ENCODE measurements around the gene ZBTB7C. TPM values are rescaled to one million over a fixed set of nuclear protein-coding genes. Genes with fewer than 3 reads are reported as not detected.

The ZBTB7C gene
- total RNA-seq, 1 experiment from 2014 or later = 0.10 TPM

DNA sequence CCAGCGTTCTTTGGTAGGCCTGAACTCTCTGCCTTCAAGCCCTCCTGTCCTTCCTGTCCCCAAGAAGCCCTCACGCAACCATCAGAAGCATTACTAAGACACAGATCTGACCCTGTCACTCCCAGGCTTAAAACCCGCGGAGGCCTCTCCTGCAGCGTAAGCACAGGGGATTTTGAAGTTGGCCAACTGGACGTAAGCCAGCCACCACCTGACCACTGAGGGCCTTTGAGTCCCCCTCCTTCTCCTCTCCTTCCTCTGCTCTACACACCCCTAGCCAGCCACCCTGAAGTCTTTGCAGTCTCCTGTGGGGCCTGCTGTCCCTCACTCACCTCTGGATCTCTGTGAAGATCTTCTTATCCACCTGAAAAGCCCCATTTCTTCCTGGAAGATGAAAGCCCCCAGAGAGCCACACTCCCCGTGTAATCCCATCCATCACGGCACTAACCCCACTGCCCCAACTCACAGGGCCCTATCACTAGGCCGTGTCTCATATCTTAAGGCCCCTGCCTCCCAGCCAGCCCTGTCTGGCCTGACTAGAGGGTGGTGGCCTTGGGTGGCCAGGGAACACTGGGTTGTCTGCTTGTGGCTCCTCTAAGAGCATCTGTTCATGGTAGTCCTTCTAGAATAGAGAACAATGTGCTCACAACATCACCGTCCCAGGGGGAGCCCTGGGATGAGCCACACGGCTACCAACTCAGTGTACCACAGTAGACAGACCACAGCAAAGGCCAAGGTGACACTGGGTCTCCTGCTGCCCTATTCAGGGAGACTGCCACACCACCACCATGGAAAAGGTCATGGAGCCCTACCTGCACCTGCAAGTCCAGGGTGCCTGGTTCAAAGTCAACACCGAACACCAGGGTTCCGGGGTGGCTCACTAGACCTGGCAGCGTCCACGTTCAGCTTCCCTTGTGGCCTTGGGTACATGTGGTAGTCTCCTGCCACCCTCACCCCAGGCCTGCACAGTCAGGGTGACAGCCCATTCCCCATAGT is 191.6 kb downstream of the ZBTB7C start:
- H3K27me3 ChIP-seq = no peaks in the 10 kb centered on the region
- H3K4me3 ChIP-seq = no peak overlapping the region
- no peak for DNase-seq
- no peaks in the 10 kb centered on the region for H3K9me3 ChIP-seq
- no peaks in the 10 kb centered on the region for H3K36me3 ChIP-seq

DNA sequence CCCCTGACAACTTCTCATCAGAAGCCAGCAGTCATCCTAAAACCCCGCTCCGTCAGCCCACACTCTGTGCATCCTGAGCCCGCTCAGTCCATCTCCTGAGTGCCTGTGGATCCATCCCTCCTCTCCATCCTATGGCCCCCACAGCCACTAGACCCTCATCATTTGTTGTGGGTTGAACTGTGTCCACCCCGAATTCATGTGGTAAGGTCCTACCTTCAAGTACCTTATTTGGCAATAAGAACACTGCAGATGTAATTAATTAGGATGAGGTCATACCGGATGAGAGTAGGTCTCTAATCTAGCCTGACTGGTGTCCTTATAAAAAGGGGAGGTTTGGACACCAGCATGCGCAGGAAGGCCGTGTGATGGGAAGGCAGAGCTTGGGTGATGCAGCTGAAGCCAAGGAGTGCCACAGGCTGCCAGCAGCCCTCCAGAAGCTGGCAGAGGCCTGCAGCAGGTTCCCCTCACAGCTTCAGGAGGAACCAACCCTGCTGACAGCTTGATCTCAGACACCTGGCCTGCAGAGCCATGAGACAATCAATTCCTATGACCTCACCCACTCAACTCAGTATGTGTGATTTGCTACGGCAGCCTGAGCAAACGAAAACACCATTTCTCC is 192.4 kb downstream of the ZBTB7C start:
- no peaks in the 10 kb centered on the region for H3K36me3 ChIP-seq
- DNase-seq = no peak
- no peaks in the 10 kb centered on the region for H3K9me3 ChIP-seq
- H3K27me3 ChIP-seq = no peaks in the 10 kb centered on the region
- no peak overlapping the region for H3K4me3 ChIP-seq

DNA sequence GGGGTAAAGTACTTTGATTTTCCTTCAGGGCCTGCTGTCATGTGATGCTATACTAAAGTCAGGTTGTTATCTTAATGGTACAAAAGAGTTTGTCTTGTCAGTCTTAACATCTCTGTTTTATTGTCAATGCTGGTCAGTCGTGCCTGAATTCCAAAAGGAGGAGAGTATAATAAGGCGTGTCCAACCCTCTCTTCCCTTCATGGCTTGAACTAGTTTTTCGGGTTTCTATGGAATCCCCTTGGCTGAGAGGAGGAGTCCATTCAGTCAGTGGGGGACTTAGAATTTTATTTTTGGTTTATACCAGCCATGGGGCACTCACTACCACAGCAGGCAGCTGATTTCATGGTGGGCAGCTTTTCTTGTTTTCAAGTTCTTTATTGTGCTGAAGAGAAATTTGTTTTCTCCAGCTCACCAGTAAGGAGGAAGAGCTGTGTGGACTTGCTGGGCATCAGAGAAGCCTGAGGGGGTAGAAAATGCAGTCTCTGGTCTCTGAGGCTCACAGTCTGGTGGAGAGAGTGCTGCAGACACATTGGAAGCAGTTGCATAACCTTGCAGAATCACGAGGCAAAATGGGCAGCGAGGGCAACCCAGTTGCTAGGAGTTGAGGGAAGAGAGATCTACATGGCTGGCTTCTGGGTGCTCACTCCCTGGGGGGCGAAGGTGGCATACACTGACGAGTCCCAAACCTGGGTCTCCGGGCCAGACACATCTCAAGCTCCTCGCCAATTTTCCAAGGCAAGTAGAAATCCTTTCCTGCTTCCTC is 193.1 kb downstream of the ZBTB7C start:
- no peaks in the 10 kb centered on the region for H3K9me3 ChIP-seq
- no peak for DNase-seq
- no peaks in the 10 kb centered on the region for H3K27me3 ChIP-seq
- no peaks in the 10 kb centered on the region for H3K36me3 ChIP-seq
- H3K4me3 ChIP-seq = no peak overlapping the region

DNA sequence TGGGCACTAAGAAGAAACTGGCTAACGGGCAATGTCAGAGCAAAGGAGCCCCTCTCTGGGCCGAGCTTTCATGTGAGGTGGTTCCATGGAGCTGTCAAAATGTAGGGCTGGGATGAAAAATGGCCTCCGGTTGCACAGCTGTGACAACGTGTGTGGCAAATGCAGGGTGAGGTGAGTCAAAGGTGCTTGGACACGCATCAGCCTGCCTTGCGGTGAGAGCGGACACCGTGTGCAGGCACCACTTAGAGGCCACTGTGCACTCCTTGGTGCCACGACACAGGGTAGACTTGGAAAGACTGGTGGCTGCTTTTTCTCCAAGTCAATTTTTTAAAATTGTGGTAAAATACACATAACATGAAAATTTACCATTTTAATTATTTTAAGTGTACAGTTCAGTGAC is 195.4 kb downstream of the ZBTB7C start:
- H3K4me3 ChIP-seq = no peak overlapping the region
- H3K27me3 ChIP-seq = no peaks in the 10 kb centered on the region
- H3K9me3 ChIP-seq = no peaks in the 10 kb centered on the region
- H3K36me3 ChIP-seq = no peaks in the 10 kb centered on the region
- no peak for DNase-seq

DNA sequence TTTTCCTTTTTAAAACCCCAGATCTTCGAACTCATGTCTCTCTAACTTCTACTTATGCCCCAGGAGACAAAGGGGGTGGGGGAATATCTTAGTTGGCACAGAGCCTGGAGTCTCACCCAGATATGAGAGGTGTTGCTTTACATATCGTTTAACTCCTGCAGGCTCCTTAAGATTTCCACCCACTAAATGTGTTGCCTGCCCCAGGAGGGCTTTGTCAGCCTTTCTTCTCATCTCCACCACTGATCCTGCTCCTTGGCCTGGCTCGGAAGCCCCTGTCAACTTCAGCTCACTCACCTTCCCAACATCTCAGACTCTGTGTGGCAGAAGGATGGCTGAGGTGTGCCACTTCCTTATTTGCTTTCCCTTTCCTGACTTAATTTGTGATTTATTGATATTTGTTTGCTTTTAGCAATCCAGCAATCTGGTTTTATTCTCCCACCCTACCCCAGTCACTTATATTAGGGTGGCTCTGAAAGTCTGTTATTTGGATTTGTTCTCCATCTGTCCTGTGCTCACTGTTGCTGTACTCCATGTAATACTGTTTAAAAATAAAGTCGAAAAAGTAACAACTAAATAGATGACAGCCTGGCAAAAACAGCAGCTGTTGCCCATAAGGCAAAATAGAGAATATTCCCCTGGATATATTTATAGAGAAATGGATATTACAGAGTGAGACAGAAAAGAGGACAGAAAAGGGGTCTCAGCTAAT is 200.6 kb downstream of the ZBTB7C start:
- H3K36me3 ChIP-seq = no peaks in the 10 kb centered on the region
- no peak overlapping the region for H3K4me3 ChIP-seq
- no peaks in the 10 kb centered on the region for H3K9me3 ChIP-seq
- no peak for DNase-seq
- no peaks in the 10 kb centered on the region for H3K27me3 ChIP-seq

DNA sequence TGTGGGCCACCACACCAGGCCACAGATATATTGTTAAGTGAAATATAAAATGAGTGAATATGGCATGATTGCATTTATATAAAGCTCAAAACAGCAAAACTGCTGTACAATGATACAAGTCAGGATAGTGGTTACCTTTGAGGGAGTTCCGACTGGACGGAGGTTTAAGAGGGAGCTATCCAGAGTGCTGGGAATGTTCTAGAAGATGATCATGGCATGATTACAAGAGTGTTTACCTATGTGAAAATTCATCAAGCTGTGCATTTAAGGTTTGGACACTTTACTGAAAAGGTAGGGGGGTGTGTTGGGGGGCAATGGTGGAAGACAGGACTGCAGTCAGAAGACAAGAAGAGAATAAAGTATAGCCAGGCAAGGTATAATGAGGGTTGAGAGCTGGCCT is 201.4 kb downstream of the ZBTB7C start:
- Histone ChIP-seq H3K27me3 (no peaks in the 10 kb centered on the region), H3K4me3 (no peak overlapping the region), H3K9me3 (no peaks in the 10 kb centered on the region), H3K36me3 (no peaks in the 10 kb centered on the region)
- DNase-seq = no peak

DNA sequence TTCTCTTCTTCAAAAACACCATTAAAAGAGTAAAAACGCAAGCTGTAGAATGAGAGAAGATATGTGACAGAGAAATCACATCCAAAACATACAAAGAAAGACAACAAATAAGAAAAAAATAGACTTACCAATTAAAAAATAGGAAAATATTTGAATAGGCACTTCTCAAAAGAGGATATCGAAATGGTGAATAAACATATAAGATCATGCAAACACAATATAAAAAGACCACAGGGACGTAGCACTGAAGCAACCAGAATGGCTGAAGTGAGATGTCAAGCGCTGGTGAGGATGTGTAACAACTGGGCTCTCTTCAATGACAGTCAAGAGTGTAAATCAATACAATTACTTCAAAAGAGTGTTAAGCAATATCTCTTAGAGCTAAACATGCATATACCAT is 202.3 kb downstream of the ZBTB7C start:
- no peak for DNase-seq
- Histone ChIP-seq H3K4me3 (no peak overlapping the region), H3K9me3 (no peaks in the 10 kb centered on the region), H3K27me3 (no peaks in the 10 kb centered on the region), H3K36me3 (no peaks in the 10 kb centered on the region)

DNA sequence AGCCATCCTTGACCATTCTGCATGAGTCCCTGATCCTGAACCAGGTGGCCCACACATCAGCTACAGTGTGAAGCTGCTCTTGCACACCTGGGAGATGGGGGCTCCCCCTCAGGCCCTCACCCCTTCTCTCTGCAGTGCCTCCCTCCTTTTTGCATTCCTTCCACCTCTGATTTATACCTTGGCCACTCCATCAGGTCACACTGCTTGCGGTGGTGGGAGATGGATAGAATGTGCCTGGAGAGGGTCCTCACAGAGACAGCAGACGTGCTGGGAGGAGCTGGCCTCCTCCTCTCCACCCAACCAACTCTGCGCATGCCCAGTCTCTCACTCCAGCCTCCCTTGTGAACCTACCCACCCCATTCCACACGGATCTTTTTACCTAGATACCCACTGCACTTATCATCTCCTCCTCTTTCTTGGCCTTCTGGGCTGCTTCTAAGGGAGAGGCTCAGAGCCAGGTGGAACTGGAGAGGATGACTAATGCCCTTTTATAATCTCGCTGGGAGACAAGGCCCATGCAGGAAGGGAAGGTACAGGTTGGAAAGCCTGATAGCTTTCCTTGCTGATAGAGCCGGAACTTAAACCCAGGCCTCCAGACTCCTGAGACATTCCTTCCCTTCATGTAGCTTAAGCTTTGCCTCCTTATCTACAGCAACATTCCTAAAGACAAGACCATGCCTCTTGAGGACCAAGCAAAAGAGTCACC is 205.1 kb downstream of the ZBTB7C start:
- no peaks in the 10 kb centered on the region for H3K9me3 ChIP-seq
- no peak for DNase-seq
- no peak overlapping the region for H3K4me3 ChIP-seq
- H3K36me3 ChIP-seq = no peaks in the 10 kb centered on the region
- H3K27me3 ChIP-seq = no peaks in the 10 kb centered on the region

DNA sequence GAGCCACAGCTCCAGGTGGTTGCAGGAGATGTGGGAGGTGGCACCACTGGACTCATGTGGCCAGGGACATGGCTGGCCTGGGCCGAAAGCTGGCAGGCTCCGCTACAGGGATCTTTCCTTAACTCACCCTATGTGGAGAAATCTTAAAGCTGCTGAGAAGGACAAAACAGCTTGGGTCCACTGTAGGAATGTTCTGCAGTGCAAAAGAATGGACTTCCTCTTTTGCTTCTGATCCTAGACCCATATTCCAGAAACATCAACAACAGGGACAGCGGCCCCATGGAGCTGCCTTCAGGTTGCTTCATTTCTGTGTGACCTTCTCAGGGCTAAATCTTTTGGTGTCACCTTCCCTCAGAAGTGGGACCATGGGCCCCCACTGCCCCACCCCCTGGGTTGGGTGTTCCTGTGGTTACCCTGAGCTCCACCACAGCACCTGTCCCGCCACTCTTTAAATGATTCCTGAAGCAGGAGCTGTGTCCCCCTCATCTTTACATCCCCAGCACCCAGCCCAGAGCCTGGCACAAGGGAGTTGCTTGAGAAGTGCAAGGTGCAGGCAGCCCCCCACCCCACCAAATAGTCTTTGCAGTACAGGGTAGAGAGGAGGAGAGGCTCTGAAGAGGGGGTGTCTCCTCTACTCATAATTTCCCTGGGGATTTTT is 205.8 kb downstream of the ZBTB7C start:
- H3K9me3 ChIP-seq = no peaks in the 10 kb centered on the region

DNA sequence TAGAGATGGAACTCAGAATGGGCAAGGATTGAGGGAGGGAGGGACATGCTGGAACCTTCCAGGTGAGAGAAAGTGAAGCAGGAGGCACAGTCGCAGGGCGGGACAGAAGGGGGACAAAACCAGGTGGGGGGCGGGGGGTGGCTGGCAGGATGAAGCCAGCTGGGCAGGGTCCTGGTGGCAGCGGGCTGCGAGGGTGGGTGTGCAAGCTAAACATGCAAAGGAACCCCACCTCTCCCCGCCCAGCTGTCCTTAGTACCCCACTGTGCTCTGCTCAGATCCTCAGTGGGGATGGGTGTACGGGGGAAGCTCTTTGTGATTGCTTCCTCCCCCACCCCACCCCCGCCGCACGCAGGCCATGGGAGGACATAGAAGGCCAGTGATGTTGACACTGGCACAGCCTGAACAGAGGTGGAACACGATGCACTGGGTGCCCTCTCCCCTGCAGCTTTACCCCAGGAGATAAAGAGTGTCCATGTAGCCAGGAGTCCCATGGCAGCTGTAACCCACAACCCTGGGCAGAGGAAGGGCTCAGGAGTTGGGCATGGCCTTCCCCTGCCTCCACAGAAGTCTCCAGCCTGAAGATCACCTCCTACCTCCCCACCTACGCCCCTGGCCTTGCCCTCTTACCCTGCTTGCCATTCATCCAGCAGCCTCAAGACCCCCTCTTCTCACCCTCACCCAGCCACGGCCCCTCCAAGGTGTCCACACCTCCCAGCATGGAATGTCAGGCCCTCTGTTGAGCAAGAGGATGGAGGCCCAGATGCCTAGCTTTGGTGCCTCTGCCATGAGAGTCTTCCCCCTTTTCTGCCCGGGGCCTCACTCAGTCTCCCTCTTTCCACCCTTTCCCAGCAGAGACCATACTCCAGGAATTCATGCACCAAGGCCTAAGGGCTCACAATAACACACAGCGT is 206.6 kb downstream of the ZBTB7C start:
- Histone ChIP-seq H3K4me3 (no peak overlapping the region), H3K27me3 (no peaks in the 10 kb centered on the region), H3K36me3 (no peaks in the 10 kb centered on the region), H3K9me3 (no peaks in the 10 kb centered on the region)
- no peak for DNase-seq

More for the DNA sequence above, 205.8 kb downstream of the ZBTB7C start:
- Histone ChIP-seq H3K27me3 (no peaks in the 10 kb centered on the region), H3K4me3 (no peak overlapping the region), H3K36me3 (no peaks in the 10 kb centered on the region)
- DNase-seq = no peak

DNA sequence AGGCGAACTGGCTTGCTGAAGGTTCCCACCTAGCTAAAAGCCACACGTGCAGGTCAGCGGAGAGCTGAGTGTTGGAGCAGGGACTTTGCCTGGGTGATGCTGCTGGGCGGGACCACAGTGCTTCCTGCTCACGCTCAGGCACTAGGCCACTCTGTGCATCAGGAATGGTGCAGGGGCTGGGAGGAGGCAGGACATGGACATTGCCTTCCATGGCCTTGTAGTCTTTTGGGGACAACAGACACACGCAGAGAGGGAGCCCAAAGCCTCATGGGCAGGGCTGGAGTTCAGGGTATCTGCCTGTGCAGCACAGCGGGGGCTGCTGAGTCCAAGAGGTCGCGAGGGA is 207.2 kb downstream of the ZBTB7C start:
- no peak for DNase-seq
- Histone ChIP-seq H3K36me3 (no peaks in the 10 kb centered on the region), H3K27me3 (no peaks in the 10 kb centered on the region), H3K4me3 (no peak overlapping the region), H3K9me3 (no peaks in the 10 kb centered on the region)

DNA sequence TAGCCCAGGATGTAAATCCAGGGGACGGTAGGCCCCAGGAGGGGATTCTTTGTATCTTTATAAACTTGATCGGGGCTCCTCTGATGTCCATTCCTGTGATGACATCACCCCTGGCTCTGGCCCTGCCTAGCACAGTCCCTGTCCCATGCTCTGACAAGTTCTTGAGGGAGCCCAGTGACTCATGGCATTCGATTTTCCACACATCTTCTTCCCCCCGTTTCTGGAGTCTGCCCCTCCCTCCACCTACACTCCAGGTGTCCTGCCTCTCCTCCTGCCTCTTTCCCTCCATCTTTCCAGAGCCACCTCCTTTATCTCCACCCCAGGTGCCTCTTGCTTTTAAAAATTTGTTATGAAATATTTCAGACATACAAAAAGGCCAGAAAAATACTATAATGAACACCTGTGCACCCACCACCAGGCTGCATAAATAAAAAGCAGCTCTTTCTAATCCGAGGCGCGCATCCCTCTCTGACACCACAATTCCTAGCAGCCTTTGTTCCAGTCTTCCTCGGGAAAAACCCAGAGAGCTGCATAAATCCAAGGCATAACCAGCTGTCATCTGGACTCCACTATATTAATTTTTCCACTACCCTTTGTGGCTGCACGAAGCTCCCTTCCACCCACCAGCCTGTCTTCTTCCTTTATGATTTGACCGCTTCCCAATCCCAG is 207.7 kb downstream of the ZBTB7C start:
- Histone ChIP-seq H3K36me3 (no peaks in the 10 kb centered on the region), H3K27me3 (no peaks in the 10 kb centered on the region), H3K9me3 (no peaks in the 10 kb centered on the region), H3K4me3 (no peak overlapping the region)
- no peak for DNase-seq

DNA sequence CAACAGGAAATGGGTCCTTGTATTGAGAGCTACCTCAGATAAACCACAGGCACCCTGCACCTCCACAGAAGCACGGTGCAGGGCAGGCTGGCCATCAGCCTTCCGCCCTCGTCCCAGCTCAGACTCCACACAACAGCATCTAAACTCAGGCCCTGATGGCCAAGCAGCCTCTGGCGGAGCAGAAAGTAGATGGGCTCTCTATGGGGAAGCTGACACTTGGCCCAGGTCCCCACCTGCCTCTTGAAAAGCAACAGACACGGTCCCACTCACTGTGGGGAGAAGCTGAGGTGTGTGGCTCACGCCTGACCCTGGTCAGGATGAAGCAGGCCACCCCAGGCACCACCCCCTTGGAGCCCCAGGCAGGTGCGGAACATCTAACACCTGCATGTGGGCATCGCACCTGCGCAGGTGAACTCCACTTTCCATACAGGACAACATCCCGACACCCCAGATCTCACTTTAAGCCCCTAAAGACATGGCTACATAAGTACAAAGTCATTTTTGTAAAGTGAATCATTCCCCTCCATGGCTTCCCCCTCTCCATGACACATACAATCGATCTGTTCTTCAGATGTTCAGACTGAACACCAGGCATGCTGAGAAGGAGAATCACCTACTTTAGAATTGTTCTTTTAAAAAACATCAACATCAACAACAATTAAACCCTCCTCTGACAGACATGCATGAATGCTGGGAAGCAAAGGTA is 208.4 kb downstream of the ZBTB7C start:
- H3K36me3 ChIP-seq = no peaks in the 10 kb centered on the region
- no peaks in the 10 kb centered on the region for H3K27me3 ChIP-seq
- H3K4me3 ChIP-seq = no peak overlapping the region
- no peak for DNase-seq
- no peaks in the 10 kb centered on the region for H3K9me3 ChIP-seq

DNA sequence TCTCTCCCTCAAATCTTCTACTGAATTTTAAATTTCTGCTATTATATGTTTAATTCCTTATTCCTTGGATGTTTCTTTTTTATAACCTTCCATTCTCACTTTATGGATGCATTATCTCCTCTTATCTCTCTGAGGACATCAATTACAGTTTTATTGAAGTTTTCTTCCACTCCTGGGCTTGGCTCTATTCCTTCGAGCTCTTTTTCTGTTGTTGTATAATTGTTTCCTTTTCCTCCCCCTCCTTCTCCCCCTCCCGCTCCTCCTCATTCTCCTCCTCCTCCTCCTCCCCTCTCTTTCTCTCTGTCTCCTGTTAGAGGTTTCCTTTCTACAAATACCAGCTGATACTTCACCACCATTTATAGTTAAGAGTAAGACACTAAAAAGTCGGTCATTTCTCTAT is 209.8 kb downstream of the ZBTB7C start:
- Histone ChIP-seq H3K4me3 (no peak overlapping the region), H3K27me3 (no peaks in the 10 kb centered on the region), H3K9me3 (no peaks in the 10 kb centered on the region), H3K36me3 (no peaks in the 10 kb centered on the region)
- no peak for DNase-seq
